ENCODE measurements around the gene AMIGO1.

GRCh38 chr1:109488201-109488600 lies 21.3 kb downstream of the AMIGO1 start:
- TF ChIP-seq CTCF (IDR thresholded peaks at IDR 0.05; ENCODE audit: insufficient read depth, low read length) (no peak), GABPA (IDR thresholded peaks at IDR 0.05; ENCODE audit: low read depth) (no peak), POLR2AphosphoS5 (IDR thresholded peaks at IDR 0.05; ENCODE audit: low read depth) (no peak), REST (IDR thresholded peaks at IDR 0.05; ENCODE audit: insufficient replicate concordance, low read depth) (no peak)

Data from HL-60 (cell line).